HG03280 (cell line): ENCODE data around the gene DAAM2.

Experiments
- ATAC-seq: cut with Tn5 transposase; IDR thresholded peaks from one replicate; pipeline ENCODE4 v1.9.1; 2021; ENCODE audit warnings: mild to moderate bottlenecking, moderate library complexity; ENCODE audit not compliant: unreplicated experiment

DAAM2 gene

DNA sequence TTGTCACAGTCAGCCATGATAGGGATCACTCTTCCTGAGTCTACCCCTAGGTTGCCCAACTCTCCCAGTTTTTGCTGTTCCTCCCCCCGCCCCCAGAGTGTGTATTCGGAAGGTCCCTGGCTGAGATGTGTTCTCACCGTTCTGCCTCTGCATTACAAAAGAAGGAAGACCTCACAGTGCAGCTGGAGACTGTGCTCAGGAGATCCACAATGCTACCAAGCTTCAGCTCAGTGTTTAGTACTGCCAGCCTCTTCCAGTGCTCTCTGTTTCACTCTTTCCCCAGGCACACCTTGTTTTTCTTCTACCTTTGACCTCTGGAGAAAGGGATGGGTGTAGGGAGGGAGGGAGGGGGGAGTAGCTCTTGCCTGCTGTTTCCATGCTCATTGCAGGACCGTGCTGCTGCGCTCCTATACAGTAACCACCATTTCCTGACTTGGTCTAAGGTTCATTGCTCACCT lies 155.5 kb downstream of the DAAM2 start:
- no peak for ATAC-seq

DNA sequence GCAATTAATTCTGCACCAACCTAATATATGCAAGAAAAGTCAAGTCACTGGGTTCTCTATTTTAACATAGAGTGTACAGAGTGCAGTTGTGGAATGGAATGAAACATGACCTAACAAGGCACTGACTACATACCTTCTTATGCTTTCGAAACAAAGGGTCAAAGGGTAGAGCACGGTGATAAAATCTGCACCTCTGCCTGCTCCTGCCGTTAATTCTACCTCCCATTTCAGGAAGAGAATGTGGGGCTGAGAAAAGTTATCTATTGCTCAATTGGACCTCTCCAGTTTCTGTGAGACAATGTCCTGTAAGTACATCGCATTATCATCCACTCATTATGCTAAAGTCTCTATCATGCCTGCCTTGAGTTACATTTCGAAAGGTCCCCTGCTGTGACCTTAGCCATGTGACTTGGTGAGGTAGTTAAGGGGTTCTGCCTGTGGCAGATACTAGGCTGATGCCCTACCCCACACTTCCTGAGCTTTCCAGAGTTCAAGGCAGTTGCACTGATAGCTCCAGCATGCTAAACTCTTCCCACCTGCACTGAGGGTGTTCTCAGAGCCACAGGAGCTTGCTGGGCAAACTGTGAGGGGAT lies 156.1 kb downstream of the DAAM2 start:
- no peak for ATAC-seq

GRCh38 chr6:39950125-39950720 lies 158.0 kb downstream of the DAAM2 start:
- no peak for ATAC-seq

- no peak for ATAC-seq
Observed at GRCh38 chr6:39951191-39951590, 159.0 kb downstream of the DAAM2 start.

DNA sequence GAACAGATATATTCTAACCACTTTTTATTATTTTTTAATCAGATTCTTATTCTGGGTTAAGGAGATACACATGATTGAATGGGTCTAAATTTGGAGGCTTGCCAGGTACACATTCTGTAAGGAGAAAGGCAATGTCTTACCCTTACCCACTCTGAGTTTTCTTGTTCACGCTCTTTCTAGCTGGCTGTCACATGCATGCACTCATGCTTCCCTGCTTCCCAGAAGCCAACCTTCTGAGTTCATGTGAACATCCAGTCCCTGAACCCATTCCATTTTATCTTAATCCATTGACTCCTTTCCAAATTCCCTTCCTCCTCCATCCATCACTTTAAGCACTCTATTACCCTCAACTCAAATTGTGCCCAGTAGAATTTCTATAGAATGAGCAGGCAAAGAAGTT lies 159.5 kb downstream of the DAAM2 start:
- ATAC-seq, result no peak

DNA sequence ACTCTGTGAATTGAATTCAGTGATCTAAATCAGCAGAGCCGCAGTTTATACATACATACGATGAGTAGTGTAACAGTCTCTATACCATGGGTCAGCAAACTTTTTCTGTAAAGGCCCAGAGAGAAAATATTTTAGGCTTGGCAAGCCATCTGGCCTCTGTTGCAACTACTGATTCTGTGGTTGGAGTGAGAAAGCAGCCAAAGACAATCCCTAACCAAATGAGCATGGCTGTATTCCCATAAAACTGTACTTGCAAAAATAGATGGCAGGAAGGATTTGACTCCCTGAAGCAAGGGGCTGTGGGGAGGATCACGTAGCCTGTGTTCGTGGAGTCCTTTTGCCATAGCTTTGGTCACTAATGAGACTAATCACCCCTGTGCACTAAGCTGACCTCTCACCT lies 160.0 kb downstream of the DAAM2 start:
- ATAC-seq, result no peak

GRCh38 chr6:39953076-39953618 lies 161.0 kb downstream of the DAAM2 start:
- no peak for ATAC-seq
